HG03103 (cell line): ENCODE data around the gene SLC9C2.
A peak's percentile ranks its signal among the peaks of the same experiment; 100 is the strongest.
"Not testable (repeated sequence)": the region's sequence is repeated elsewhere in the genome, so short reads cannot be mapped to it uniquely, and the experiment has no call there.

ENCODE experiments used
- ATAC-seq: cut with Tn5 transposase; IDR thresholded peaks from one replicate; pipeline ENCODE4 v1.9.1; 2021; ENCODE audit warnings: low read depth; ENCODE audit not compliant: unreplicated experiment

The SLC9C2 gene, protein sequence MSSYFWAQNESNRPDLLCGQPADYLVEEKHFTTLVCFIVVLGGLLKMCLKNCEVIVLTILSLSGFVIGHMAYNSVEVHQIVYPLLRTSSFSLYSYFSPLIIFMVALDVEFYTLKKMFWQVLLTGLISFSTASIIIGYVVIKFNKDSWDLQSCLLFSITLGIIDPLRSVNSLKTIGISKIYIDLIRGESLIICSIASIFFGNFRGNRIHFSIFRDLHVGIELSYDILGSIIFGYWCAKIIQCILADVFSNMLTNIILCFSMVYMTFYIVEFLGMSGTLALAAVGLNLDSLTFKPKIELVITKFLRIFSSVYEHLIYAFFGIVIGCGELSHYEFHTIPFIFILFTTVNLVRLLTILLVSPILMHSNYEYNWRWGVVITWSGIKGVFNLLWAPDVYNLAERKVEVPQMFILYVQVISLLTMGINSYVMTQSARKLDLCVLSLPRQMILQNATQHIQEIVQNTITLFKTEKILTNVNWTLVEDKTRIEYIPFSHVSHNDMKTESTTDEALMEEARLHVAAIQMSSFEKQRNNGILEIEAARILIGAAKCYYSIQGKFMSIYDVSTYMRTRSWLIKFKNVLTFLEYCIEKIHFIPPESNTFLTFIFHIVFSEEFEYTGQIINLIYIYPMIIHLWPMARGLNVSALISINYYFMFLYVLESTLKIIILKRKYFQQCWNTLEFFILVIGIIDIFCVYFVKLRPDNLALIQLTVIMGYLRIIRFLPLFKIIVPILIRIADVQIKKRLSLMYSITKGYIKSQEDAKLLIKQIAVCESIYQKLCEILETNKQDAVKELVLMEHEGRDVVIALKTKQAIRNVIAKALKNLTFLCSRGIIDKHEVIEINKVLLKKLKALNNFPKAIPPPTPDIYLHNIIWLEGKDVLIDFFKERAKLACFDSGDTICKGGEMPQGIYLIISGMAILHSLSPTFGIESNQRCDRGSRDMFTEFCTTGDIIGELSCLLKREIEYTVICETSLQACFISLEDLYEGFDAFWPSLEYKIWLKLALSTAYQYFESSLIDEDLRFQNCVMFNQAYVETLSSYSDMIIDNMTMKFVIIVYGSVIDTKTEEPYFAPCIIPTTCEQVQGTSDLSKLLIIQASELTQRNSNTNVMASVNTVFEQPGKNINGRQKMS

DNA sequence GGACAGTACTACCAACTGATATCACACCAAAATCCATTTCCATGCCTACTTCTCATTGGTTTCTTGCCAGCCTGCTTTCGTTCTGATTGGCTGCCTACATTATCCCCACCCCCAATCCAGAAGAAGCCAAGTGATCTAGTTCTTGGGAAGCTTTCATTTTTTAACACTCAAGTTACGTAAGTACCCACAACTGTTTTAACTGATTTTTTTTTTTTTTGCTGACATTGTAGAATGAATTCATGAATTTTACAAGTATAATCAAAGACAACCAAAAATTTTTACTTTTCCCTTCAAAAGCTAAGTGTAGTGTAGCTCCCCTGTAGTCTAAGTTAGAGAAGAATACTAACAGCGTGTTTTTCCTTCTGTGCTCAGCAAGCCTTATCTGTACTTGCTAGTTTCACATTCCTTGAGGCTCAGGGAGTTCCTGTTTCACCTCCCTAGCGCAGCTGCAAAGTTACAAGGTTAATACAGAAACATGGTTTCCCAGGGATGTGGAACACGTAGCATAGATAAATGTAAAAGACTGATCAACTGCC lies at the start of gene SLC9C2:
Gene SLC9C2 (minus strand): TSS at position 17 of the 536 bp plus-strand sequence. CDS start 1,296 bp downstream, outside the sequence.
- ATAC-seq: no peak

DNA sequence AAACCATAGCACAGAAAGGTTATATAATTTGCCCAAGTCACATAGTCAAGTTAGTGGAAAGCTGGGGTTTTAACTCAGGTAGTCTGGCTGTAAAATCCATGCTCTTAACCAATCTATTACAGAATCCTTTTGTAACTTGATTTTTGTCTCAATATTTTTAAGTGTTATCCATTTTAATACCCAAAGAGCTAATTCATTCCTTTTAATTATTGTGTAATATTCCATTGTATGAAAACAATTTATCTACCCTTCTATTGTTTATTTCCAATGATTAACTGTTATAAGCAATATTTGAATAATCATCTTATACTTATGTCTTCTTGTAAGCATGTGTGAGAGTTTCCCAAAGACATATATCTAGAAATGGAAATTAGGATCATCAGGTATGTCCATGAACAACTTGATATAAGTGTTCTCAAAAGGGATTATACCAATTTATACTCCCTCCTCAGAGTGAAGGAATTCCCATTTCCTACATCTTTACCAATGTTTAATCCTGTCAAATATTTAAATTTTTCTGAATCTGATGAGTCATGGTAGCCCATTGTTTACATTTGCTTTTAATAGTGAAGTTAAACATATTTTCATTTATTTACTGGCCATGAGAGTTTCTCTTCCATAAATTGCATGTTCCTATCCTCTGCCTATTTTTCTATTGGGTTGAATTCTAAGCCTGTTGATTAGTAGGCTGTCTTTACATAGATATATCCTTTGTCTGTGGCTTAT lies 46.2 kb upstream of the SLC9C2 start:
- ATAC-seq: no peak

DNA sequence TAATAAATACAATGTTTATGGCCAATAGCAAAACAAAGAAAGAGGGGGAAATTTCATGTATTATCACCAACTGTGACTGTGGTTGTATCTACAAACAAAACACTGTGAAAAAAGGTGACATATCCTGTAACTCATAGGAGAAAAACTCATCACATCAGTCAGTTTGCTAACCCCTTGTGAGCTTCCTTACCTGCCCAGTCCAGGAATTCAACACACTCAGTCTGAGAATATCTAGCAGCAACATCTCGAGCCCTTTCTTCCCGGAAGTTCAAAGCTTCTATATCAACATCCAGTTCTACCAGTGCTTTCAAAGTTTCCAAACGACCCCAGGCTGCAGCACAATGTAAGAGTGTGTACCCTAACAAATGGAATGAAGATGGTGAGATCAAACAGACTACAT lies 43.8 kb upstream of the SLC9C2 start:
- no peak for ATAC-seq

DNA sequence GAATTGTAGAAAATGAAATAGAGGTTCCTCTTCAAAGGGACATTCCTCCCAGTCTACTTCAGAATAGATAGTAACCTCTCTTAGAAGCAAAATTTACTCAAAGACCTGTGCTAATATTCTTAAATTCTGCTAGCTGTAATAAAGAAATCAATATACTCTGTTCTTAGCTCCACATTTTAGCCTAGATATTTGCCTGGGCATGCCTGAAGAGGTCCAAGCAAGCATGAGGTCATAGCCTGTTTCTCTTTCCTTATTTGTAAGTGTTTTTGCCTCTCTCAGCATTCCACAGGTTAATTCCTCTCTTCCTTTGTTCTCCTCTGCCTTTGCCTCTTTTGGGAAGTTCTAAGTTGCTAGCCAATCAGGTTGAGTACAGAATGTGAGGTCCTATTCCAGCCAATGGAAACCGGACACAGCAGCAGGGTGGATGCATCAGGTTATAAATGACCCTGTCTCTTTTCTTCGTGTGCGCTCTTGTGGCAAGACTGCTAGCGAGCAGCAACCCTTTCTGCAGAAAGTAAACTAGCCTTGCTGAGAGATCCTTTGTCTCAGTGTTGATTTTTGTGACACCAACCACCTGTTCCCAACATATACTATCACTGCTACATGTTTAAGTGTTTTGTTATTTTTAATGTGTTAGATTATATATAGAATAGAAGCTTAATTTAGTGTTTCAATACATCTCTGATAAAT lies 39.7 kb upstream of the SLC9C2 start:
- not testable (repeated sequence) for ATAC-seq

DNA sequence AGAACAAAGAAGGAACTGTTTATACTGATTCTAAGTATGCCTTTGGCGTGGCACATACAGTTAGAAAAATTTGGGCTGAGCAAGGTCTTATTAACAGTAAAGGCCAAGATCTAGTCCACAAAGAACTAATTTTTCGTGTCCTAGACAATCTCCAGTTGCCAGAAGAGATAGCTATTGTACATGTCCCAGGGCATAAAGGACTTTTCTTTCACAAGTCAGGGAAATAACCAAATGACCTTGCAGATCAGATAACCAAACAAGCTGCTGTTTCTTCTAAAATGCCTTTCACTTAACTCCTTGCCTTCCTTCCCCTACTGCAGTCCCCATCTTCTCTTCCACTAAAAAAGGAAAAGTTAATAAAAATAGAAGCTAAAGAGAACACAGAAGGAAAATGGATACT lies 36.2 kb upstream of the SLC9C2 start:
- ATAC-seq: no peak

DNA sequence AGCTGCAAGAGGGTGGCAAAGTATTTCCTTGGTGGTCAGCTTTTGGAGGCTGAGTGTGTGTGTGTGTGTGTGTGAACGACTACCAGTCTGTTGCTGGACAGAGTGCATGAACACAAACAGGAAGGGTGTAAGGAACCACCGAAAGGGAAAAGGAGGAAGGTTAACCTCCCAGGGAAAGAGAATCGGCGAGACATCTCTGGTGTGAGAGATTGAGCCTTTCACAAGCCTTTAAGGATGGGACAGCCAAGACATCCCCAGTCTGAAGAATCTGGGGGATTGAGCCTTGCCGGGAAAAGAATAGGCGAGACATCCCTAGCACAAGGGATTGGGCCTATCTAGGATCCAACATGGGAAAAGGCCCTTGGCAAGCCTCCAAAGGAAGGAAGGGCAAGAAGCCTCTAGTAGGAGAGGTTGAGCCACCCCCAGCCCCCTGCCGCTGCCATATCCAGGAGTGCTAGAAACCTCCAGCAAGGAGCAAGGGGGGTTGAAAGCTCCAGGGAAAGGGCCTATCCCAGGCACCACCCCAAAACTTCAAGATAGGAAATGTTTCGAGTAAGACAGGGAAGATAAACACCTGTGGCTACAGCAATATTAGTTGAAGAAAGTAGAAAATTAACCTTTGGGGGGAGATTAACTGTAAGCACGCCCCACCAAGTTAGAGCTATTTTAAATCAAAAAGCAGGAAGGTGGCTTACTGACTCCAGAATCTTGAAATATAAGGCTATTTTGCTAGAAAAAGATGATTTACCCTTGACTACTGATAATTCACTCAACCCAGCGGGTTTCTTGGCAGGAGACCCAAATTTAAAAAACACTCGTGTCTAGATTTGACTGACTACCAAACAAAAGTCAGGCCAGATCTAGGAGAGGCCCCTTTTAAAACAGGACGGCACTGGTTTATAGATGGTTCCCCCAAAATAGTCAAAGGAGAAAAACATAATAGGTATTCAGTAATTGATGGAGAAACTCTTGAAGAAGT lies 35.5 kb upstream of the SLC9C2 start:
- ATAC-seq: no peak

DNA sequence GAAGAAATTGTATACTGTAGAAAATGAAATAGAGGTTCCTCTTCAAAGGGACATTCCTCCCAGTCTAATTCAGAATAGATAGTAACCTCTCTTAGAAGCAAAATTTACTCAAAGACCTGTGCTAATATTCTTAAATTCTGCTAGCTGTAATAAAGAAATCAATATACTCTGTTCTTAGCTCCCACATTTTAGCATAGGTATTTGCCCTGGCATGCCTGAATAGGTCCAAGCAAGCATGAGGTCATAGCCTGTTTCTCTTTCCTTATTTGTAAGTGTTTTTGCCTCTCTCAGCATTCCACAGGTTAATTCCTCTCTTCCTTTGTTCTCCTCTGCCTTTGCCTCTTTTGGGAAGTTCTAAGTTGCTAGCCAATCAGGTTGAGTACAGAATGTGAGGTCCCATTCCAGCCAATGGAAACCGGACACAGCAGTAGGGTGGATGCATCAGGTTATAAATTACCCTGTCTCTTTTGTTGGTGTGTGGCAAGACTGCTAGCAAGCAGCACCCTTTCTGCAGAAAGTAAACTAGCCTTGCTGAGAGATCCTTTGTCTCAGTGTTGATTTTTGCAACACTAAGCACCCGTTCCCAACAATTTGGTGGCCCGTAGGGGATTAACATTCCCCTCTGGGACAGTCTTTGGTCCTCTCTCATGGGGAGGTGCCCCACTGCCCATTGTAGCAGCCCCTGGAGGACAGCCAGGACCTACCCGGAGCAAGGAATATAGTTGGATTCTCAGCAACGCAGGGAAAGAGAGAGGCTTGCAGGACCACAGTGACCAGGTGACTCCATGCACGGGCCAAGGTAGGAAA lies 34.6 kb upstream of the SLC9C2 start:
- not testable (repeated sequence) for ATAC-seq

DNA sequence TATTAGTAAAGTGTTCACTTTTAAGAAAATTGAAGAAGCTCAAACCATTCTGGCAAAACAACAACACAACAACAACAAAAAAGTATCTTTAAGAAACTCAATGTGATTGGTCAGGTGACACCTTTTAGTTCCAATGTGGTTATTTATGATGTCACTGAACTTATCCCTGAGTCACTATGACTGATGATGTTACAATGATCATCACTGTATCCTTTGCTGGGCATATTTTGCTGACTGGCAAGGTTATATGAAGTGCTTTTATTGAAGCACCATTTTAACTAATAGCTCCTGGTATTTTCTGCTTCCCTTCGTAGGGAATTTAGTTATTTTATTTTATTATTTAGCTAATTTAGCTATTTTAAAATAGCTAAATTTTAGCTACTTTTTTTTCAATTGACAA lies 32.2 kb upstream of the SLC9C2 start, which contains the start of gene TEX50:
Gene TEX50 (plus strand): TSS at position 223 of the 400 bp plus-strand sequence. CDS start 184 bp downstream, outside the sequence.
- no peak for ATAC-seq

DNA sequence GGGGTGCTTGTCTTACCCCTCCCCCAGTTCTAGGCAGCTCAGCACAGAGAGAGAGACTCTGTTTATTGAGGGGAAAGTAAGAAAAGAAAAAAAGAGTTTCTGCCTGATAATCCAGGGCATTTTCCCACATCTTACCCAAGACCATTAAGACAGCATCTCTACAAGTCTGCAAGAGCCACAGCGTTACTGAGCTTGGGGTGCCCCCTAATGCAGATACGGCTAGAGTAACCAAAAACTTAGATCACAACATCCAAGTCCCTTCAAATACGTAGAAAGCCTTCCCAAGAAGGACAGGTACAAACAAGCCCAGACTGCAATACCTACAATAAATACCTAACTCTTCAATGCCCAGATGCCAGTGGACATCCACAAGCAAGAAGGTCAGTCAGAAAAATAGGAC lies 26.0 kb upstream of the SLC9C2 start:
- ATAC-seq: no peak

DNA sequence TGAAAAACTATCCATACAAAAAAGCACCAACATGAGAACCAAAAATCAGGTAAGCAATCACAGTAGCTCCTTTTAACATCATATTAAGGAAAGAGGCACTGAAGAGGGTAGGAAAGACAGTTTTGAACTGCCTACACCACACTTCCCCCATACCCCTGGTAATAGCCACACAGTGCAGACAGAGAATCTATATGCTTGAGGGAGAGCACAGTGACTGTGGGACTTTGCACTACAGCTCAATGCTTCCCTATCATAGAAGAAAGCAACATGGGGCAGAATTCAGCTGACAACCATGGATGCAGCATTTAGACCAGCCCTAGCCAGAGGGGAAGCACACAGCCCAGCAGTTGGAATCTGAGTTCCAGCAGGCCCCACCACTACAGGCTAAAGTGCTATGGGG lies 24.4 kb upstream of the SLC9C2 start:
- no peak for ATAC-seq

DNA sequence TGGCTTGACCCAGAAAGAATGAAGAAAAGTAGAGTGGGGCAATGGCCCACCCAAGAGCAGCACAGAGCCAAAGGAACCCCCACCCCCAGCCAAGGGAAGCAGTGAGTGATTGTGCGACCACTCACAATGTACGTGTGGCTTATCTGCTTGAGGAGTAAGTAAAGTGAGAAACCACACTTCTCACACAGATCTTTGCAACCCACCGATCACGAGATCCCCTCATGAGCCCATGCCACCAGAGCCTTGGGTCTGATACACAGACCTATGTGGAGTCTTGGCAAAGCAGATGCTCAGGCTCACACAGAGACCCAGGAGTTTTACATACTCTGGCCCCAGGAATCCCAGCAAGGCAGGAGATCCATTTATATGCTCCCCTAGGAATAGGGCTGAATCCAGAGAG lies 14.0 kb upstream of the SLC9C2 start:
- ATAC-seq: no peak

DNA sequence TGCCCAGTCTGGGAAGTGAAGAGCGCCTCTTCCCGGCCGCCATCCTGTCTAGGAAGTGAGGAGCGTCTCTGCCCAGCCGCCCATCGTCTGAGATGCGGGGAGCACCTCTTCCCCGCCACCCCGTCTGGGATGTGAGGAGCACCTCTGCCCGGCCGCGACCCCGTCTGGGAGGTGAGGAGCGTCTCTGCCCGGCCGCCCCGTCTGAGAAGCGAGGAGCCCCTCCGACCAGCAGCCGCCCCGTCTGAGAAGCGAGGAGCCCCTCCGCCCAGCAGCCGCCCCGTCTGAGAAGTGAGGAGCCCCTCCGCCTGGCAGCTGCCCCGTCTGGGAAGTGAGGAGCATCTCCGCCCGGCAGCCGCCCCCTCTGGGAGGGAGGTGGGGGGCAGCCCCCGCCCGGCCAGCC lies 10.2 kb upstream of the SLC9C2 start:
- not testable (repeated sequence) for ATAC-seq

DNA sequence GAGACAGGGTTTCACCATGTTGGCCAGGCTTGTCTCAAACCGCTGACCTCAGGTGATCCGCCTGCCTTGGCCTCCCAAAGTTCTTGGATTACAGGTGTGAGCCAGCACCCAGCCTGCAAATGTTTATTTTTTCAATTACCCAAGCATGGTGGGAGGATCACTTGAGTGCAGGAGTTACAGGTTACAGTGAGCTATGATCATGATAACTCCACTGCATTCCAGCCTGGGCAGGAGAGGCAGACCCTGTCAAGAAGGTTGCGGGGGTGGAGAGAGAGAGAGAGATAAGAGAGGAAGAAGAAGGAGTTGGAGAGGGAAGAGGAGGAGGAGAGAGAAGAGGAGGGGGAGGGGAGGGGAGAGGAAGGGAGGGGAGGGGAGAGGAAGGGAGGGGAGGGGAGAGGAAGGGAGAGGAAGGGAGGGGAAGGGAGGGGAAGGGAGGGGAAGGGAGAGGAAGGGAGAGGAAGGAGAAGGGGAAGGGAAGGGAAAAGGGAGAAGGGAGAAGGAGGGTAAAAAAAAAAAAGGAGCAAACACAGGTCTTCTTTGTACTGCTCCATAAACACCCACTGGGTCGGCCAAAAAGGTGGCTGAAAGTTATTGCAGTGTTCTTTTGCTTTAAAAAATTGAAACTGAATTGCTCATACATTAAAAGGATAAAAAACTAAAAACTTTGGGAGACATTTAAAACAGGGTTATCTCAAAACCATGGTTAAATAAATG lies 5.8 kb upstream of the SLC9C2 start:
- ATAC-seq: no peak

DNA sequence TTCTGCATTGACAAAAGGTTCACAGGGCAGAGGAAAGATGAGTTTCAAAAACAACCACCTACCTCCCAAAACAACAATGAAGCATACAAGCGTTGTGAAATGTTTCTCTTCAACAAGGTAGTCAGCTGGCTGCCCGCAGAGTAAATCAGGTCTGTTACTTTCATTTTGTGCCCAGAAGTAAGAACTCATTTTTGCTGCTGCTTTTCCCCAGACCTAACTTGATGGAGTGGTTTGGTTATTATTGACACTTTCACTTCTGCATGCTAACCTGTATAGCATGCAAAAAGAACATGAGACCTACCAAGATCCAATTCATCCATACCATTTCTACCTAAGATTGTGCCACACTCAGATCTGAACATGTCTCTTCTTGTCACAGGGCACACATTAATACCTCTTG lies 1.3 kb downstream of the SLC9C2 start:
- ATAC-seq: peak; percentile 93

DNA sequence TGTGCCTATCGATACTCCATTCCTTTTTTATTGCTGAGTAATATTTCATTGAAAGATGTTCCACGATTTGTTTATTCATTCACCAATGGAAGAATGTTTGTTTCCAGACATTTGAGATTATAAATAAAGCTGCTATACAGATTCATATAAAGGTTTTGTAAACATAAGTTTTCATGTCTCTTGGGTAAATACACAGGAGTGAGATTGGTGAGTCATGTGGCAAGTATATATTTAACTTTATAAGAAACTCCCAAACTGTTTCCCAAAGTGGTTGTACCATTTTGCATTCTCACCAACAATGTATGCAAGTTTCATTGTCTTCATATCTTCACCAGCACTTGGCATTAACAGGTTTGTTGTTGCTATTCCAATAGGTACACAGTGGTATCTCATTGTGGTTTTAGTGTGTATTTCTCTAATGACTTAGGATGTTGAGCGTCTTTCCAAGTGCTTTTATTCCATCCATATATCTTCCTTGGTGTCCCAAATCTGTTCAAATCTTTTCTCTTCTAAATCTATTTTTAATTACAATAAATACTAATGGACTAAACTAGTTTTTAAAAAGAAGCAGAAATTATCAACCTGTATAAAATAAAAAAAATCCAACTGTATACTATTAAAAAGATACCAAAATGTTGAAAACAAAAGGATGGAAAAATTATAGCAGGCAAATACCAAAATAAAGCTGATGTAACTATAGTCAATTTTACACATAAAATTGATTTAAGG lies 6.6 kb downstream of the SLC9C2 start:
- no peak for ATAC-seq

DNA sequence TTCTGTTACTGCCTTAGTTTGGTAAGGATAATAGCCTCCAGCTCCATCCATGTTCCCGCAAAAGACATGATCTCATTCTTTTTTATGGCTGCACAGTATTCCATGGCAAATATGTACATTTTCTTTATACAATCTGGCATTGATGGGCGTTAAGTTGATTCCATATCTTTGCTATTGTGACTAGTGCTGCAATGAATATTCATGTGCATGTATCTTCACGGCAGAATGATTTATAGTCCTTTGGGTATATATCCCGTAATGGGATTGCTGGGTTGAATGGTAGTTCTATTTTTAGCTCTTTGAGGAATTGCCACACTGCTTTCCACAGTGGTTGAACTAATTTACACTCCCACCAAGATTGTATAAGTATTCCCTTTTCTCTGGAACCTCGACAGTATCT lies 11.7 kb downstream of the SLC9C2 start:
- ATAC-seq: not testable (repeated sequence)
